HepG2 (cell line): ENCODE results near the gene C13orf42. TPM values are rescaled to one million over a fixed set of nuclear protein-coding genes. Genes with fewer than 3 reads are reported as not detected.

Experiments used
- ATAC-seq: fragments of 200-7000 bp; cut with Tn5 transposase; 3 replicates; pipeline ENCODE4 v1.9.1; 2020; ENCODE audit warnings: mild to moderate bottlenecking, moderate library complexity
- BruUV-seq: library from RNA; stranded (reverse); fragments of 400-500 nt; replicated peaks from 2 replicates; lab custom pipeline; 2021; lab: Mats Ljungman, UMichigan
- CTCF ChIA-PET: fragments of 300-600 bp; formaldehyde crosslinking; extraction: SDS; loops from one replicate; lab custom pipeline; 2021; ENCODE audit warnings: low total read pairs, inconsistent platforms, low intra/inter-chr PET ratio; lab: Yijun Ruan, JAX
- POLR2A ChIA-PET: fragments of 350-600 bp; sonication (Branson Sonifier 250); formaldehyde crosslinking; loops from one replicate; lab custom pipeline; 2020; ENCODE audit warnings: antibody characterized with exemption, inconsistent platforms; lab: Yijun Ruan, JAX
- DNase-seq: peaks from one replicate; pipeline ENCODE4 v3.0.0-alpha.2; 2015; ENCODE audit warnings: low spot score
- FAIRE-seq: peaks from 3 replicates; lab custom pipeline; 2011; peaks lifted over from hg19 to GRCh38; lab: Jason Lieb, UNC
- H2AFZ ChIP-seq: one replicate; pipeline ENCODE4 v1.6.1; 2011; ENCODE audit warnings: low read length, inconsistent platforms
- H3K27ac ChIP-seq: fragments of 300-600 bp; 3 replicates; pipeline ENCODE4 v1.8.0; 2011; ENCODE audit warnings: mixed run types, mild to moderate bottlenecking, mixed read lengths, low read length, inconsistent platforms; ENCODE audit not compliant: insufficient read depth; ENCODE audit errors: extremely low read length
- H3K27me3 ChIP-seq, 2 experiments: fragments of 200-600 bp in 1 of 2; 2 replicates in 1 of 2; 3 replicates in 1 of 2; pipeline versions ENCODE4 v1.6.0 to v1.8.0; 2011; ENCODE audit warnings: low read length in 2 of 2, mild to moderate bottlenecking in 2 of 2, moderate library complexity in 2 of 2, inconsistent platforms in 1 of 2; ENCODE audit not compliant: insufficient read depth in 2 of 2, control insufficient read depth in 1 of 2
- H3K36me3 ChIP-seq, 2 experiments: fragments of 200-600 bp in 1 of 2; replicated peaks in 1 of 2; 2 replicates in 1 of 2; 3 replicates in 1 of 2; pipeline versions ENCODE4 v1.5.1 to v1.8.0; 2011; ENCODE audit warnings: low read length in 2 of 2, inconsistent platforms in 1 of 2; ENCODE audit not compliant: insufficient read depth in 2 of 2, control insufficient read depth in 1 of 2
- H3K4me1 ChIP-seq: 2 replicates; pipeline ENCODE4 v1.5.1; 2012; ENCODE audit warnings: low read length, inconsistent platforms; ENCODE audit not compliant: insufficient read depth
- H3K4me2 ChIP-seq: 2 replicates; pipeline ENCODE4 v1.6.0; 2011; ENCODE audit warnings: low read depth, low read length, inconsistent platforms
- H3K4me3 ChIP-seq, 3 experiments: fragments of 200-600 bp in 1 of 3; sonication (generic), shearing (Covaris generic) in 1 of 3; replicated peaks in 1 of 3; 2 replicates each; pipeline ENCODE4 v1.5.1; 2011 to 2016; ENCODE audit warnings: low read length in 3 of 3, inconsistent platforms in 2 of 3, low read depth in 2 of 3, mild to moderate bottlenecking in 2 of 3, control low read depth in 1 of 3, mixed read lengths in 1 of 3; ENCODE audit not compliant: insufficient read depth in 1 of 3
- H3K79me2 ChIP-seq: one replicate; pipeline ENCODE4 v1.6.1; 2011; ENCODE audit warnings: low read length, inconsistent platforms; ENCODE audit not compliant: insufficient read depth
- H3K9ac ChIP-seq: 2 replicates; pipeline ENCODE4 v1.6.0; 2011; ENCODE audit warnings: mild to moderate bottlenecking, low read depth, low read length, inconsistent platforms; ENCODE audit not compliant: insufficient read depth
- H3K9me3 ChIP-seq: 2 replicates; pipeline ENCODE4 v1.5.1; 2012; ENCODE audit warnings: mild to moderate bottlenecking, low read length
- H4K20me1 ChIP-seq: 2 replicates; pipeline ENCODE4 v1.6.0; 2011; ENCODE audit warnings: inconsistent platforms, mild to moderate bottlenecking, low read length, moderate library complexity; ENCODE audit not compliant: insufficient read depth
- BORCS8-MEF2B ChIP-seq: sonication (generic); formaldehyde crosslinking; IDR thresholded peaks from 2 replicates; pipeline ENCODE4 v1.8.0; 2022; ENCODE audit warnings: mild to moderate bottlenecking, missing genetic modification reagents
- CEBPB ChIP-seq: IDR thresholded peaks from 2 replicates; pipeline ENCODE4 v1.6.1; 2011; ENCODE audit warnings: low read depth, low read length, improper control_type of control experiment, borderline replicate concordance
- DMAP1 ChIP-seq: IDR thresholded peaks from 2 replicates; pipeline ENCODE4 v1.6.1; 2016
- FIP1L1 ChIP-seq: fragments of 200-400 bp; formaldehyde crosslinking; IDR thresholded peaks from 2 replicates; pipeline ENCODE4 v1.6.1; 2018; ENCODE audit warnings: low read depth, mild to moderate bottlenecking, low read length, moderate library complexity, borderline replicate concordance; ENCODE audit not compliant: insufficient read depth
- FOXO1 ChIP-seq: sonication (generic); formaldehyde crosslinking; IDR thresholded peaks from 2 replicates; pipeline ENCODE4 v1.4.0; 2020; ENCODE audit warnings: missing genetic modification reagents
- FOXP1 ChIP-seq, 2 experiments: fragments of 450-650 bp in 1 of 2; IDR thresholded peaks; 2 replicates each; pipeline ENCODE4 v1.6.1; 2017 to 2018; ENCODE audit warnings: antibody characterized with exemption in 1 of 2
- HNRNPH1 ChIP-seq: fragments of 200-400 bp; formaldehyde crosslinking; optimal IDR thresholded peaks from 2 replicates; pipeline ENCODE3; 2017; ENCODE audit warnings: mild to moderate bottlenecking, low read depth, low read length
- NR1H2 ChIP-seq: sonication (generic); formaldehyde crosslinking; IDR thresholded peaks from 2 replicates; pipeline ENCODE4 v1.8.1; 2022; ENCODE audit warnings: low read depth, missing genetic modification reagents, borderline replicate concordance
- SCMH1 ChIP-seq: sonication (generic); formaldehyde crosslinking; IDR thresholded peaks from 2 replicates; pipeline ENCODE4 v1.9.0; 2021; ENCODE audit warnings: missing genetic modification reagents, mild to moderate bottlenecking, borderline replicate concordance
- ZNF230 ChIP-seq: sonication (generic); formaldehyde crosslinking; IDR thresholded peaks from 2 replicates; pipeline ENCODE4 v1.4.0; 2020; ENCODE audit warnings: mild to moderate bottlenecking, missing genetic modification reagents
- ZNF589 ChIP-seq: sonication (generic); formaldehyde crosslinking; conservative IDR thresholded peaks from 2 replicates; pipeline ENCODE4 v1.8.0; 2022; ENCODE audit warnings: mild to moderate bottlenecking, moderate library complexity, missing genetic modification reagents
- WGBS: methylation state at CpG from one replicate; pipeline ENCODE4 v1.1.6; 2017; ENCODE audit warnings: low lambda C conversion rate; 5-methylcytosine and 5-hydroxymethylcytosine counted together
- in situ Hi-C: cut with HindIII; loops from 2 replicates; pipeline ENCODE4 v1.10.0; 2017; ENCODE audit warnings: low pct_unique_long_range_greater_than_20kb; ENCODE audit not compliant: extremely low pct_ligation_motif_present
- intact Hi-C: fragments of 100-400 bp; cut with micrococcal nuclease; formaldehyde crosslinking; loops from one replicate; pipeline ENCODE4 v1.10.0; 2022; ENCODE audit not compliant: unreplicated experiment
- polyA plus RNA-seq, 8 experiments: library from polyadenylated mRNA; depleted of rRNA in 3 of 8; stranded (reverse) in 7 of 8; unstranded in 1 of 8; fragments of >200 nt; fragmentation: Illumina TruSeq in 4 of 8; extraction: Trizol in 4 of 8; gene quantifications; 2 replicates each; pipeline versions ENCODE4 v1.2.1 to v1.2.3, GENCODE V29; 2011 to 2016; ENCODE audit warnings: low read depth in 4 of 8, missing spikeins in 1 of 8, mixed read lengths in 1 of 8; ENCODE audit not compliant: insufficient read depth in 1 of 8
- total RNA-seq, 5 experiments: library from RNA; depleted of rRNA; stranded (reverse); fragments of >200 nt; fragmentation: Illumina TruSeq; extraction: Trizol; gene quantifications; 2 replicates each; pipeline ENCODE4 v1.2.3, GENCODE V29; 2016; ENCODE audit warnings: low read depth in 1 of 5
- TF ChIP-seq, protein P1 (sequence below): sonication (generic); formaldehyde crosslinking; IDR thresholded peaks from 2 replicates; pipeline ENCODE4 v1.4.0; 2020; ENCODE audit warnings: mild to moderate bottlenecking, missing genetic modification reagents

Gene C13orf42
- total and polyA plus RNA-seq, 2 of the 13 experiments (the other 11 are each of a cell fraction or from before 2014, with no cell fraction given) = not detected

- POLR2A ChIA-PET = no interaction called here
Observed at GRCh38 chr13:51130348-51130747, 19.3 kb upstream of the C13orf42 start.

More at GRCh38 chr13:51130348-51130747, 19.3 kb upstream of the C13orf42 start:
- Histone ChIP-seq H4K20me1 (no peaks in the 10 kb centered on the region), H3K9ac (no peak overlapping the region), H3K9me3 (peaks cover 21% of the 10 kb centered on the region), H3K4me2 (no peak overlapping the region), H3K36me3 (no peaks in the 10 kb centered on the region), H3K4me1 (peaks cover 12% of the 10 kb centered on the region; the same call in 1 of the 2 replicates), H2AFZ (no peak overlapping the region), H3K4me3 (no peak overlapping the region), H3K27ac (no peak overlapping the region), H3K27me3 (peaks cover 0 to 14% of the 10 kb centered on the region in 2 experiments; a peak in 4 of 5 replicates), H3K79me2 (no peaks in the 10 kb centered on the region)
- FAIRE-seq (no peak), DNase-seq (no peak), ATAC-seq (no peak)
- in situ Hi-C loops (no loop called here), intact Hi-C loops (no loop called here)
- 0% methylated on average over 1 of the region's 1 CpG for WGBS
- no peak for TF ChIP-seq CEBPB
- TF ChIP-seq ZNF589 (CRISPR knock-in tag) = no peak
- no peak for TF ChIP-seq ZNF230 (CRISPR knock-in tag)
- TF ChIP-seq FOXO1 = no peak
- TF ChIP-seq DMAP1 (CRISPR knock-in tag) = no peak
- no peak for TF ChIP-seq NR1H2 (CRISPR knock-in tag)
- TF ChIP-seq SCMH1 (CRISPR knock-in tag) = no peak
- no peak for TF ChIP-seq BORCS8-MEF2B (CRISPR knock-in tag)
- TF ChIP-seq, protein P1, sequence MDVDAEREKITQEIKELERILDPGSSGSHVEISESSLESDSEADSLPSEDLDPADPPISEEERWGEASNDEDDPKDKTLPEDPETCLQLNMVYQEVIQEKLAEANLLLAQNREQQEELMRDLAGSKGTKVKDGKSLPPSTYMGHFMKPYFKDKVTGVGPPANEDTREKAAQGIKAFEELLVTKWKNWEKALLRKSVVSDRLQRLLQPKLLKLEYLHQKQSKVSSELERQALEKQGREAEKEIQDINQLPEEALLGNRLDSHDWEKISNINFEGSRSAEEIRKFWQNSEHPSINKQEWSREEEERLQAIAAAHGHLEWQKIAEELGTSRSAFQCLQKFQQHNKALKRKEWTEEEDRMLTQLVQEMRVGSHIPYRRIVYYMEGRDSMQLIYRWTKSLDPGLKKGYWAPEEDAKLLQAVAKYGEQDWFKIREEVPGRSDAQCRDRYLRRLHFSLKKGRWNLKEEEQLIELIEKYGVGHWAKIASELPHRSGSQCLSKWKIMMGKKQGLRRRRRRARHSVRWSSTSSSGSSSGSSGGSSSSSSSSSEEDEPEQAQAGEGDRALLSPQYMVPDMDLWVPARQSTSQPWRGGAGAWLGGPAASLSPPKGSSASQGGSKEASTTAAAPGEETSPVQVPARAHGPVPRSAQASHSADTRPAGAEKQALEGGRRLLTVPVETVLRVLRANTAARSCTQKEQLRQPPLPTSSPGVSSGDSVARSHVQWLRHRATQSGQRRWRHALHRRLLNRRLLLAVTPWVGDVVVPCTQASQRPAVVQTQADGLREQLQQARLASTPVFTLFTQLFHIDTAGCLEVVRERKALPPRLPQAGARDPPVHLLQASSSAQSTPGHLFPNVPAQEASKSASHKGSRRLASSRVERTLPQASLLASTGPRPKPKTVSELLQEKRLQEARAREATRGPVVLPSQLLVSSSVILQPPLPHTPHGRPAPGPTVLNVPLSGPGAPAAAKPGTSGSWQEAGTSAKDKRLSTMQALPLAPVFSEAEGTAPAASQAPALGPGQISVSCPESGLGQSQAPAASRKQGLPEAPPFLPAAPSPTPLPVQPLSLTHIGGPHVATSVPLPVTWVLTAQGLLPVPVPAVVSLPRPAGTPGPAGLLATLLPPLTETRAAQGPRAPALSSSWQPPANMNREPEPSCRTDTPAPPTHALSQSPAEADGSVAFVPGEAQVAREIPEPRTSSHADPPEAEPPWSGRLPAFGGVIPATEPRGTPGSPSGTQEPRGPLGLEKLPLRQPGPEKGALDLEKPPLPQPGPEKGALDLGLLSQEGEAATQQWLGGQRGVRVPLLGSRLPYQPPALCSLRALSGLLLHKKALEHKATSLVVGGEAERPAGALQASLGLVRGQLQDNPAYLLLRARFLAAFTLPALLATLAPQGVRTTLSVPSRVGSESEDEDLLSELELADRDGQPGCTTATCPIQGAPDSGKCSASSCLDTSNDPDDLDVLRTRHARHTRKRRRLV (CRISPR knock-in tag) = no peak
- TF ChIP-seq FIP1L1 = no peak
- no peak for TF ChIP-seq HNRNPH1
- no peak for TF ChIP-seq FOXP1 (IDR thresholded peaks at IDR 0.05)
- TF ChIP-seq FOXP1 (CRISPR knock-in tag; IDR thresholded peaks at IDR 0.05) = no peak
- CTCF ChIA-PET = no interaction called here
- no TSS peak for BruUV-seq
